Measurements from ENCODE around the gene CACNA1E.

CACNA1E gene

GRCh38 chr1:181645171-181645570, 161.9 kb downstream of the CACNA1E start:
- no peak for DNase-seq (ENCODE audit: low spot score)
- TF ChIP-seq, protein P1, sequence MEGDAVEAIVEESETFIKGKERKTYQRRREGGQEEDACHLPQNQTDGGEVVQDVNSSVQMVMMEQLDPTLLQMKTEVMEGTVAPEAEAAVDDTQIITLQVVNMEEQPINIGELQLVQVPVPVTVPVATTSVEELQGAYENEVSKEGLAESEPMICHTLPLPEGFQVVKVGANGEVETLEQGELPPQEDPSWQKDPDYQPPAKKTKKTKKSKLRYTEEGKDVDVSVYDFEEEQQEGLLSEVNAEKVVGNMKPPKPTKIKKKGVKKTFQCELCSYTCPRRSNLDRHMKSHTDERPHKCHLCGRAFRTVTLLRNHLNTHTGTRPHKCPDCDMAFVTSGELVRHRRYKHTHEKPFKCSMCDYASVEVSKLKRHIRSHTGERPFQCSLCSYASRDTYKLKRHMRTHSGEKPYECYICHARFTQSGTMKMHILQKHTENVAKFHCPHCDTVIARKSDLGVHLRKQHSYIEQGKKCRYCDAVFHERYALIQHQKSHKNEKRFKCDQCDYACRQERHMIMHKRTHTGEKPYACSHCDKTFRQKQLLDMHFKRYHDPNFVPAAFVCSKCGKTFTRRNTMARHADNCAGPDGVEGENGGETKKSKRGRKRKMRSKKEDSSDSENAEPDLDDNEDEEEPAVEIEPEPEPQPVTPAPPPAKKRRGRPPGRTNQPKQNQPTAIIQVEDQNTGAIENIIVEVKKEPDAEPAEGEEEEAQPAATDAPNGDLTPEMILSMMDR (IDR thresholded peaks at IDR 0.05; ENCODE audit: extremely low read depth, missing control alignments) = no peak

DNA sequence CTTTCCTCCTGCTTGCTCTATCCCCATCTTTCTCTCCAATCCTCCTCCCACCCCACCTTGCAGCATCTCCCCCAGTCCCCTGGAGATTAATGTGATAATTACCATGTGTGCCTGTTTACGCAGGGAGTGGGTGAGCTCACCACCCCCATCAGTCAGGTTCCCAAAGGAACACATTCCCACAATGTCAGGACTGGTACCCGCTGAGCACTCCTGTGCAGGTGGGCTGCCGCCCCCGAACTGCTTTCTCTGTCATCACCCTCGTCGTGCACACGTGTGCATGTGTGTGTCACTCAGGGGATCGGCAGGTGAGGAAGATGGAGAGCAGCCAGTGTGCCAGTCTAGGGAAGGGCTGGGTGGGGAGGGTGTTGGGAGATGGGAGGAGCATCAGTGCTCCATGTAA, 163.4 kb downstream of the CACNA1E start:
- TF ChIP-seq, protein P1 (IDR thresholded peaks at IDR 0.05; ENCODE audit: extremely low read depth, missing control alignments) = no peak
- DNase-seq (ENCODE audit: low spot score) = no peak

GRCh38 chr1:181647314-181648035, 164.2 kb downstream of the CACNA1E start:
- TF ChIP-seq, protein P1 (IDR thresholded peaks at IDR 0.05; ENCODE audit: extremely low read depth, missing control alignments) = no peak
- DNase-seq (ENCODE audit: low spot score) = no peak

- TF ChIP-seq, protein P1 (IDR thresholded peaks at IDR 0.05; ENCODE audit: extremely low read depth, missing control alignments) = no peak
- no peak for DNase-seq (ENCODE audit: low spot score)
Measured at GRCh38 chr1:181651276-181651675, 168.0 kb downstream of the CACNA1E start.

- TF ChIP-seq, protein P1 (IDR thresholded peaks at IDR 0.05; ENCODE audit: extremely low read depth, missing control alignments) = no peak
- no peak for DNase-seq (ENCODE audit: low spot score)
Measured at GRCh38 chr1:181655756-181656155, 172.4 kb downstream of the CACNA1E start.

DNA sequence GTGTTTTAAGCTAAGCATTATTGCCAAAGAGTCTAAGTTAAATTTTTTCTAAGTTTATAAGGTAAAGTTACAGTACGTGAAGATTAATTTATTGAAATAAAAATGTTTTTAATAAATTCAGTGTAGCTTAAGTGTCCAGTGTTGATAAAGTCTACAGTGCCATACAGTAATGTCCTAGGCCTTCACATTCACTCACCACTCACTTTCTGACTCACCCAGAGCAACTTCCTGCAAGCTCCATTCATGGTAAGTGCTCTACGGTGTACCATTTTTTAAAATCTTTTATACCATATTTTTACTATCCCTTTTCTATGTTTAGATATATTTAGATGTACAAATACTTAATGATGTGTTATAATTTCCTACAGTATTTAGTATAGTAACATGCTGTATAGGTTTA, 173.2 kb downstream of the CACNA1E start:
- no peak for DNase-seq (ENCODE audit: low spot score)
- TF ChIP-seq, protein P1 (IDR thresholded peaks at IDR 0.05; ENCODE audit: extremely low read depth, missing control alignments) = no peak

DNA sequence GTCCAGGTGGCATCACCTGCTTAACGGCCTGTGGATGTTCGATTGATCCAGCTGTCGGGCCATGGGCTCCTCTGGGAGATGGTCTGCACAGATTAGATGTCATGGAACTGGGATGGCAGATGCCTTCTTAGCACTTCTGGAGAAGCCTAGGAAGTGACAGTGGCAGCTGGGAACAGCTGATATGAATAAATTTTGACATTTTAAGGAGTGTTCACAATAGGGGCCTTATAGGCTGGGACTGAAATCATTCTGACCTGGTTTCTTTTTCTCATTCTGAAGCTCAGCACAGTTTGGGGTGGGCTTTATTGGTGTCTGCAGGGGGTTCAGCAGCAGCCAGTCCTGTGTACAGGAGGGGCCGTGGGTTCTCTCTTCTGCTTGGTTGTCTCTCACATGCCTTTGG, 175.3 kb downstream of the CACNA1E start:
- TF ChIP-seq, protein P1 (IDR thresholded peaks at IDR 0.05; ENCODE audit: extremely low read depth, missing control alignments) = no peak
- no peak for DNase-seq (ENCODE audit: low spot score)
